GM19455 (cell line): Measurements from ENCODE around the gene ZCCHC8.
A peak's percentile ranks its signal among the peaks of the same experiment; 100 is the strongest.

Source experiments
- ATAC-seq: cut with Tn5 transposase; IDR thresholded peaks from one replicate; pipeline ENCODE4 v1.9.1; 2021; ENCODE audit not compliant: unreplicated experiment

The ZCCHC8 gene

DNA sequence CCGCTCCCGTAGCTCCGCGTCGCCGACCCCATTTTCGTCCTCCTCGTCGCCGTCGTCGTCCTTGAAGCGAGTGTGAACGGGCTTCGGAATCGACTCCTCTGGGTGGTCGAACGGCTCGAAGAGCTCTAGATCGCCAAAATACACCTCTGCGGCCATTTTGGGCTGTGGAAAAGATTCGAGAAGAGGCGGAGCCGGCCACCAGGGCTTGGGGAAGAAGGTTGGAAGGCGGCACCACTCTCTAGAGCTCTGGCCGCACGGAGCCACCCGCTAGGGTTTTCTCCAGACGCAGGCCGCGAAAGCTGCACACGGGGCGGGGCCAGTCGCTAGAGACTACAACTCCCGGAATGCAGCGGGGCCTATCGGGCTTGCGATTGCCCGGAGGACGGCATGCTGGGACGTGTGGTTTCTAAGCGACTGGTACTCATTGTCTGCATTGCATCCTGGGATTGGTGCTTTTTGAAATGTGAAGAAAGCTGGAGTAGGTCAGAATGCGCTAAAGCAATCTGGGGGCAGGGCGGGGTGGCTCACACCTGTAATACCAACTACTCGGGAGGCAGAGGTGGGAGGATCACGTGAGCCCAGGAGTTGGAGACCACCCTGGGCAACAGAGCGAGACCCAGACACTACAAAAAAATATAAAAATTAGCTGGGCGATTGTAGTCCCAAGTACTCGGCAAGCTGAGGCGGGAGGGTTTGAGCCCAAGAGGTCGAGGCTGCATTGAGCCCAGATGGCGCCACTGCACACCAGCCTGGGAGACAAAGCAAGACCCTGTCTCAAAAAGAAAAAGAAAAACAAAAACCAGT, at the start of gene ZCCHC8:
ZCCHC8 (minus strand) TSS at position 248 of the 804 bp plus-strand sequence; CDS start at position 156, 92 bp downstream.
- peak; percentile 85 for ATAC-seq

GRCh38 chr12:122547330-122547729, 46.6 kb upstream of the ZCCHC8 start:
- no peak for ATAC-seq

- no peak for ATAC-seq
These were observed 45.1 kb upstream of the ZCCHC8 start for GRCh38 chr12:122545855-122546254.

GRCh38 chr12:122544537-122544936, 43.8 kb upstream of the ZCCHC8 start:
- ATAC-seq = no peak

DNA sequence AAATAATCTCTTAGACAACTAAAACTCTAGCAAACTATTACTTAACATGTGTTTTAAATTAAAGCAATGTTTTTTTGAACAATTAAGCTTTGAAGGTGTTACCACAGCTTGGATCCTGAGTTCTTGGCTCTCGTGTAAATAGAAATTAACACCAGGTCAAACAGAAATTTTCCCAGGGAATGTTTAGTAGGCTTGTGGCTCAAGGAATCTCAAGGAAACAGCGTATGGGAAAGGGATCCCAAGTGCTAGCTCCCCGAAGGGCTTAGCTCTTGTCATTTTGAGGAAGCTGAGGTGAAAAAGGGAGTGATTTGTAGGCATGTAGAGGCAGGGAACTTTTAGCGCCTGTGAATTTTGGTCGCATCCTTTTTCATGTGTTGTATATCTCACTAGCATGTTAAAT, 37.8 kb upstream of the ZCCHC8 start:
- ATAC-seq = no peak

DNA sequence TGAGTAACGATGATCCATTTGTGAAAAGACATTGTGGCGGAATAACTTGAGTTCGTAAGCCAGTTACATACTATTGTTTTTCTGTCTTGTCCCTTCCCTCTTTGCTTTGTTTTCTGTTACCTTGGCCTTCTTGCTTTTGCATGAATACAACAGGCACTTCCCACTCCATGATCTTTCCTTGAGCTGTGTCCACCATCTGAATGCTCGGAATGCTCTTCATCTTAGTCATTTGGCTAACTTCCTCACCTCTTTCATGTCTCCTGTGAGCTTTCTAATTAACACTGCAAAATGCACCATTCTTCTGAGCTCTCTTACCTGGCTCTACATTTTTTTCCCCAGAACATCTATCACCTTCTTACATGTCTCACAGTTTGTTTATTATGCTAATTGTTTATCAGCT, 36.3 kb upstream of the ZCCHC8 start:
- no peak for ATAC-seq

- ATAC-seq = no peak
These were observed 33.1 kb upstream of the ZCCHC8 start for GRCh38 chr12:122533856-122534255.

- ATAC-seq = no peak
These were observed 28.3 kb upstream of the ZCCHC8 start for GRCh38 chr12:122528992-122529391.

DNA sequence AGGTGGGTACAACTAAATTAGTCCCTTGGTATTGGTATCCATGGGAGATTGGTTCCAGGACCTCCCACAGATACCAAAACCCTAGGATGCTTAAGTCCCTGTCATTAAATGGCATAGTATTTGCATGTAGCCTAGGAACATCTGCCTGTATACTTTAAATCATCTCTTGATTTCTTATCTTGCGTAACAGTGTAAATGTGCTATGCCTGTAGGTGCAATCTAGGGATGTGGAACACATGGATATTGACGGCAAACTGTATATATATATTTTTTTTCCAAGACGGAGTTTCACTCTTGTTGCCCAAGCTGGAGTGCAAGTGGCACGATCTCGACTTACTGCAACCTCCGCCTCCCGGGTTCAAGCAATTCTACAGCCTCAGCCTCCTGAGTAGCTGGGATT, 27.9 kb upstream of the ZCCHC8 start:
- ATAC-seq = no peak

DNA sequence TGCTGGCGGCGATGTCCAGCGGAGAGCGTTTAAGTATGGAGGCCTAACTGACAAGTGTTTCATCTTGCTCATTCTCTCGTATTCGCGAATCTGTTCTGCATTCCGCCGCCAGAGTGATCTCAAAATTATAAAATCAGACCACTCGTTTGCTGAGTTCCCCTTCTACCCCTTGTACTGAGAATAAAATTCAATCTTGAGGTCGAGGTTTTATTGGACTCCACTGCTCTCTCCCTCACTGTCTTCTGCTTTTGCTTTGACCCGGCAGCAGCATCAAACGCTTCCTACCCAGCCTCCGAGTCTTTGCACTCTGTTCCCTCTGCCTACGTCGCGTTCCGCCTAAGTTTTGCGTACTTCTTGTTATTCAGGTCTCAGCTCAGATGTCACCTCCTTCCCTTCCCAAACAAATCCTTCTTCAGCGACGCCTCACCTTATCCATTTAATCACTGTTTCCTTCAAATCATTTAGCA, 26.8 kb upstream of the ZCCHC8 start:
- ATAC-seq = no peak

DNA sequence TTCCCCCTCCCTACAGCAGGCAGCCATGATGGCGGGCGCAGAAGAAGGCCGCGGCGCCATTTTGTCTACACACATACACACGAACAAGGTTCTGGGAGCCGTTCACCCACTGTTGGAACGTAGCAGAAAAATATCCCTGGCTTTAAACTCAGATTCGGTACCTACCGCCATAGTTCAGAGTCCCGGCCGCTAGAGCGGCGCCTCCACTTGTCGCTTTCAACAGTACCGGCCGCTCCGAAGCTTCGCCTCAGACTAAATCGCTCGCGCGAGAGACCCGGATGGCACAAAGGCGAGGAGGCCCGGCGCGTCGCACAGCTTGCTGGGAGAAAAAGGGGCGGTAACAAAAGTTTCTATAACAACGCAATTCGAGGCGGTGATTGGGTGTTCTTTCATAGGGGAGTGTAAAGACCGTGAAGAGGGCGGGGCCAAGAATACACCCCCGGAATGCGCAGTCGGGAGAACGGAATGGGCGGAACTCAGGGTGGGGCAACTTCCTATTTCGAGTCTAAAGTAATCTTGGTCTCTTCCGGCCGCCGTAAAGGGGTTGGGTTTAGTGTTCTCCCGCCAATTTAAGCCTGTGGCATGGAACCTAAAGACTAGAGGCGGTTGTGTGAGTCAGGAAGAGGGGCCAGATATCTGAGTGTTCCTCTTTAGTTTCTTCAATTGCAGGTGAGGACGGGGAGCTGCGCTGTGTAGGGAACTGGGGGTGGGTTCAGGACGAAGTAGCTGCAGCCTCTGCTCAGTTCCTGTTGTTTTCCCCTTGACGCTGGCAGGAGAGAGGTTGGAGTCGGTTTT, 26.1 kb upstream of the ZCCHC8 start, which contains the start of the genes KNTC1 and RSRC2:
KNTC1 (plus strand) TSS at position 567 of the 795 bp plus-strand sequence. CDS start 2,815 bp downstream, outside the sequence.
RSRC2 (minus strand) TSS at position 254 of the 795 bp plus-strand sequence; CDS start at position 171, 83 bp downstream.
- ATAC-seq = peak; percentile 83

GRCh38 chr12:122523846-122524718, 23.4 kb upstream of the ZCCHC8 start:
- no peak for ATAC-seq

- no peak for ATAC-seq
These were observed 22.5 kb upstream of the ZCCHC8 start for GRCh38 chr12:122523280-122523679.

DNA sequence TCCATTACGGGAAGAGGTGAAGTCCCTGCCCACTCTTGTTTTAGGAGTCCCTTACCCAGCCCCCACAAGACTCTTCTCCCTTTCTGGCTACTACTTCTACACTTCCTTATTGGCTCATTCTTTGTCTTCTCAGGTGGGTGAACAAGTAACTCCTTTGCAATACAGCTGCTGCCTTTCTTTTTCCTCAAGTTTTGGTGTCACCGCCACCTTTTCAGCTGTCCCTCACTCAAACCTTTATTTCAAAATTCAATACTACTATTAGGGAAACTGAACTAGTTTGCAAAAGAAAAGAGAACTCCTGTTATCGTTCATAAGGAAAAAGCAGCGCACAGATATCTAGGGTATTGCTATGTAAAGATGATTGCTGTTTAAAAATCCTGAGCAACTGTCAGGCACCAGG, 19.9 kb upstream of the ZCCHC8 start:
- ATAC-seq = no peak

GRCh38 chr12:122519418-122519817, 18.7 kb upstream of the ZCCHC8 start:
- ATAC-seq = no peak

GRCh38 chr12:122518908-122519307, 18.2 kb upstream of the ZCCHC8 start:
- no peak for ATAC-seq

GRCh38 chr12:122517877-122518276, 17.1 kb upstream of the ZCCHC8 start:
- no peak for ATAC-seq

GRCh38 chr12:122516544-122517361, 16.0 kb upstream of the ZCCHC8 start:
- ATAC-seq = no peak

DNA sequence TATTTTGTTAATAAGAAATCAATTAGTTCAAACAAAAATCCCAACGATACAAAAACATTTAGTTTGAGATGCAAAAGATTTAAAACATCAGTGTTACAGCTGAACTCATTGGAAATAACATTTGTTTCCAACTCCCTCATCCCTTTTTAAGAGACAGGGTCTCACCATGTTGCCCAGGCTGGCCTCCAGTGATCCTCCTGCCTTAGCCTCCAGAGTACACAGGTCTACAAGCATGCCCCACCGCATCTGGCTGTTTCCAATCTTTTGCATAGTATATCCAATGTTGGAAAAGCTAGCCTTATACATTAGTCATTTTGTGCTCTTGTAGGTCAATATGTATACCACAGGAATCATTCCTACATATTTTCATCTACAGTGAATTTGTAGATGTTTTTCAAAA, 14.5 kb upstream of the ZCCHC8 start:
- ATAC-seq = no peak

DNA sequence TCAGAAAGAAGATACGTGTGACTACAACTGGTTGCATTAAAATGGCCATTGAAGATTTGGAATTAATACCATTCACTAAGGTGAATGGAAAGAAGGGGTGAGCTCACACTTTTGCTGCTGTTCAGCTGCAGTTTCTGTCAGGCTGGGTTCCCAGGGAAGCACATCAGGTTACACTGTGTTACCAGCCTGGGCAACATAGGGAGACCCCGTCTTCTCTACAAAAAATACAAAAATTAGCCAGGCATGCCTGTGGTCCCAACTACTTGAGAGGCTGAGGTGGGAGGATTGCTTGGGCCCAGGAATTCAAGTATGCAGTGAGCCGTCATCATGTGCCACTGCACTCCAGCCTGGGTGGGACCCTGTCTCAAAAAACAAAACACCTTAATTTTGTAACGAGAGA, 12.9 kb upstream of the ZCCHC8 start:
- no peak for ATAC-seq
